Mesendoderm (in vitro differentiated cells): ENCODE results near the gene NPHS1.
A peak's percentile ranks its signal among the peaks of the same experiment; 100 is the strongest.
"Not testable (repeated sequence)": the region's sequence is repeated elsewhere in the genome, so short reads cannot be mapped to it uniquely, and the experiment has no call there.

ENCODE experiments used
- DNase-seq: peaks from one replicate; pipeline ENCODE4 v3.0.0; 2013
- H2AK5ac ChIP-seq: 2 replicates; pipeline ENCODE4 v1.6.1; 2013; ENCODE audit warnings: low read length, inconsistent platforms
- H2BK120ac ChIP-seq: 2 replicates; pipeline ENCODE4 v1.6.1; 2013; ENCODE audit warnings: low read depth, mild to moderate bottlenecking, low read length, moderate library complexity, mixed read lengths
- H2BK15ac ChIP-seq: replicated peaks from 2 replicates; pipeline ENCODE4 v1.6.1; 2013; ENCODE audit warnings: low read depth, mild to moderate bottlenecking, moderate library complexity
- H2BK5ac ChIP-seq: 2 replicates; pipeline ENCODE4 v1.6.1; 2013; ENCODE audit warnings: low read length, inconsistent platforms
- H3K18ac ChIP-seq: 2 replicates; pipeline ENCODE4 v1.6.1; 2013; ENCODE audit warnings: mild to moderate bottlenecking, low read length, mixed read lengths
- H3K23ac ChIP-seq: one replicate; pipeline ENCODE4 v1.6.1; 2013; ENCODE audit warnings: low read length
- H3K27ac ChIP-seq: 2 replicates; pipeline ENCODE4 v1.5.1; 2013; ENCODE audit warnings: low read depth, mild to moderate bottlenecking, inconsistent platforms, low read length, moderate library complexity
- H3K27me3 ChIP-seq: 2 replicates; pipeline ENCODE4 v1.6.1; 2013; ENCODE audit warnings: low read length, control low read depth, mild to moderate bottlenecking, inconsistent platforms; ENCODE audit not compliant: insufficient read depth, poor library complexity
- H3K36me3 ChIP-seq: 2 replicates; pipeline ENCODE4 v1.6.1; 2013; ENCODE audit warnings: low read length, inconsistent platforms; ENCODE audit not compliant: control insufficient read depth, insufficient read depth
- H3K4ac ChIP-seq: one replicate; pipeline ENCODE4 v1.6.1; 2013; ENCODE audit warnings: low read depth, mild to moderate bottlenecking, low read length, moderate library complexity
- H3K4me1 ChIP-seq: 2 replicates; pipeline ENCODE4 v1.6.1; 2013; ENCODE audit warnings: low read depth, low read length, inconsistent platforms; ENCODE audit not compliant: control insufficient read depth
- H3K4me2 ChIP-seq: 2 replicates; pipeline ENCODE4 v1.6.1; 2013; ENCODE audit warnings: low read length
- H3K4me3 ChIP-seq: 2 replicates; pipeline ENCODE4 v1.5.1; 2013; ENCODE audit warnings: mild to moderate bottlenecking, low read length
- H3K56ac ChIP-seq: one replicate; pipeline ENCODE4 v1.6.1; 2013; ENCODE audit warnings: low read length
- H3K79me1 ChIP-seq: 2 replicates; pipeline ENCODE4 v1.6.1; 2013; ENCODE audit warnings: low read length, inconsistent platforms
- H3K79me2 ChIP-seq: 2 replicates; pipeline ENCODE4 v1.6.1; 2013; ENCODE audit warnings: mild to moderate bottlenecking, low read length; ENCODE audit not compliant: control insufficient read depth, insufficient read depth
- H3K9ac ChIP-seq: 2 replicates; pipeline ENCODE4 v1.6.1; 2013; ENCODE audit warnings: low read length, inconsistent platforms
- H4K5ac ChIP-seq: one replicate; pipeline ENCODE4 v1.6.1; 2013; ENCODE audit warnings: low read length
- H4K8ac ChIP-seq: one replicate; pipeline ENCODE4 v1.6.1; 2013; ENCODE audit warnings: low read depth, mild to moderate bottlenecking, control low read depth, low read length, moderate library complexity
- WGBS: extraction: QIAGEN DNeasy Blood & Tissue Kit; methylation state at CpG from one replicate; pipeline ENCODE4 v1.1.7; 2013; ENCODE audit warnings: low lambda C conversion rate, missing lambda C conversion rate; ENCODE audit not compliant: insufficient coverage; ENCODE audit errors: extremely low coverage; 5-methylcytosine and 5-hydroxymethylcytosine counted together

The NPHS1 gene

GRCh38 chr19:35805526-35806102 lies 46.7 kb downstream of the NPHS1 start:
- no peak overlapping the region for H3K27ac ChIP-seq

GRCh38 chr19:35801828-35802227 lies 50.5 kb downstream of the NPHS1 start:
- no peak overlapping the region for H3K4me3 ChIP-seq
- H3K4me2 ChIP-seq = no peak overlapping the region
- no peak overlapping the region for H3K9ac ChIP-seq
- no peaks in the 10 kb centered on the region for H3K79me2 ChIP-seq
- no peak overlapping the region for H4K5ac ChIP-seq
- no peak overlapping the region for H2AK5ac ChIP-seq
- H4K8ac ChIP-seq = no peak overlapping the region
- no peak overlapping the region for H2BK15ac ChIP-seq
- H3K18ac ChIP-seq = no peak overlapping the region
- peaks cover 2% of the 10 kb centered on the region for H3K27me3 ChIP-seq
- H3K23ac ChIP-seq = no peak overlapping the region
- no peak overlapping the region for H2BK5ac ChIP-seq
- no peaks in the 10 kb centered on the region for H3K79me1 ChIP-seq
- no peaks in the 10 kb centered on the region for H3K36me3 ChIP-seq
- H3K56ac ChIP-seq = no peak overlapping the region
- WGBS = no CpG with 5 or more reads among the region's 3 CpGs
- H3K4ac ChIP-seq = no peak overlapping the region
- no peak overlapping the region for H2BK120ac ChIP-seq
- DNase-seq = no peak
- H3K4me1 ChIP-seq = peaks cover 2% of the 10 kb centered on the region
- no peak overlapping the region for H3K27ac ChIP-seq

More at GRCh38 chr19:35805526-35806102, 46.7 kb downstream of the NPHS1 start:
- Histone ChIP-seq H2AK5ac (no peak overlapping the region), H4K5ac (no peak overlapping the region), H3K4me3 (no peak overlapping the region), H3K36me3 (no peaks in the 10 kb centered on the region), H3K18ac (no peak overlapping the region), H4K8ac (no peak overlapping the region), H2BK15ac (no peak overlapping the region), H3K4me2 (no peak overlapping the region), H3K79me1 (no peaks in the 10 kb centered on the region), H3K4me1 (no peaks in the 10 kb centered on the region), H3K79me2 (no peaks in the 10 kb centered on the region), H2BK120ac (no peak overlapping the region), H3K23ac (no peak overlapping the region), H3K9ac (no peak overlapping the region), H3K56ac (no peak overlapping the region), H2BK5ac (no peak overlapping the region), H3K4ac (no peak overlapping the region), H3K27me3 (no peaks in the 10 kb centered on the region)
- no CpG with 5 or more reads among the region's 5 CpGs for WGBS
- DNase-seq = no peak

GRCh38 chr19:35797663-35798062 lies 54.6 kb downstream of the NPHS1 start:
- Histone ChIP-seq H3K27ac (no peak overlapping the region), H3K4me2 (no peak overlapping the region), H3K23ac (no peak overlapping the region), H3K4ac (no peak overlapping the region), H3K79me2 (no peaks in the 10 kb centered on the region), H3K36me3 (no peaks in the 10 kb centered on the region), H3K4me1 (peaks cover 2% of the 10 kb centered on the region), H3K18ac (no peak overlapping the region), H2BK5ac (no peak overlapping the region), H2BK120ac (no peak overlapping the region), H3K9ac (peak overlapping the region; percentile 51), H2BK15ac (no peak overlapping the region), H3K27me3 (peaks cover 7% of the 10 kb centered on the region), H3K4me3 (no peak overlapping the region), H3K79me1 (no peaks in the 10 kb centered on the region), H4K8ac (no peak overlapping the region), H4K5ac (no peak overlapping the region), H3K56ac (peak overlapping the region; percentile 84), H2AK5ac (no peak overlapping the region)
- DNase-seq = peak; percentile 55
- WGBS = no CpG with 5 or more reads among the region's 15 CpGs

- no CpG with 5 or more reads among the region's 39 CpGs for WGBS
- Histone ChIP-seq H3K23ac (no peak overlapping the region), H3K9ac (peak overlapping the region; percentile 38), H2AK5ac (no peak overlapping the region), H3K4me1 (peaks cover 2% of the 10 kb centered on the region), H2BK15ac (no peak overlapping the region), H3K4me3 (no peak overlapping the region), H4K8ac (no peak overlapping the region), H3K18ac (no peak overlapping the region), H2BK120ac (no peak overlapping the region), H3K27me3 (peaks cover 7% of the 10 kb centered on the region), H4K5ac (no peak overlapping the region), H3K79me2 (no peaks in the 10 kb centered on the region), H2BK5ac (no peak overlapping the region), H3K27ac (no peak overlapping the region), H3K4ac (no peak overlapping the region), H3K36me3 (no peaks in the 10 kb centered on the region), H3K79me1 (no peaks in the 10 kb centered on the region), H3K4me2 (peak overlapping the region; percentile 18), H3K56ac (peak overlapping the region; percentile 84)
- no peak for DNase-seq
Observed at GRCh38 chr19:35796645-35797542, 55.4 kb downstream of the NPHS1 start.

- not testable (repeated sequence) for H3K18ac ChIP-seq, DNase-seq, H3K4me3 ChIP-seq, H2BK120ac ChIP-seq, H2BK5ac ChIP-seq, H2BK15ac ChIP-seq, H3K56ac ChIP-seq, H2AK5ac ChIP-seq, H3K4ac ChIP-seq, H3K36me3 ChIP-seq, H3K4me1 ChIP-seq, H3K9ac ChIP-seq, H3K4me2 ChIP-seq, H3K79me2 ChIP-seq, H4K8ac ChIP-seq, H4K5ac ChIP-seq, H3K27me3 ChIP-seq, H3K27ac ChIP-seq, H3K23ac ChIP-seq, H3K79me1 ChIP-seq
- WGBS = no CpG with 5 or more reads among the region's 1 CpG
Observed at GRCh38 chr19:35795564-35795963, 56.7 kb downstream of the NPHS1 start.
